K562 (cell line): ENCODE data around the gene HLA-DOA. TPM values are rescaled to one million over a fixed set of nuclear protein-coding genes. Genes with fewer than 3 reads are reported as not detected.

Experiments used
- BCL6 ChIP-seq: fragments of 250-450 bp; sonication (Bioruptor Pico); IDR thresholded peaks from 2 replicates; pipeline ENCODE4 v1.4.0; 2020
- CBX2 ChIP-seq: fragments of 200-600 bp; sonication (generic); IDR thresholded peaks from one replicate; pipeline ENCODE4 v1.6.1; 2012; ENCODE audit warnings: mild to moderate bottlenecking, low read length, inconsistent platforms; ENCODE audit not compliant: insufficient read depth, poor library complexity, severe bottlenecking
- CBX5 ChIP-seq: IDR thresholded peaks from 2 replicates; pipeline ENCODE4 v1.6.1; 2014; ENCODE audit warnings: low read depth, borderline replicate concordance
- CBX8 ChIP-seq: fragments of 200-600 bp; sonication (generic); IDR thresholded peaks from 2 replicates; pipeline ENCODE4 v1.6.1; 2012; ENCODE audit warnings: borderline replicate concordance, mixed run types, low read depth, mild to moderate bottlenecking, moderate library complexity, mixed read lengths, low read length, control low read depth, inconsistent platforms; ENCODE audit not compliant: poor library complexity, severe bottlenecking; ENCODE audit errors: extremely low read depth
- CTBP1 ChIP-seq: fragments of 450-650 bp; IDR thresholded peaks from 2 replicates; pipeline ENCODE4 v1.6.1; 2016; ENCODE audit warnings: borderline replicate concordance
- ELF4 ChIP-seq: fragments of 450-650 bp; formaldehyde crosslinking; IDR thresholded peaks from 2 replicates; pipeline ENCODE4 v1.4.0; 2022; ENCODE audit warnings: missing genetic modification characterization
- ESRRA ChIP-seq: fragments of 450-650 bp; IDR thresholded peaks from 2 replicates; pipeline ENCODE4 v1.6.1; 2014; ENCODE audit warnings: low read depth, mild to moderate bottlenecking, moderate library complexity, borderline replicate concordance
- FOXP1 ChIP-seq: sonication (generic); formaldehyde crosslinking; IDR thresholded peaks from 2 replicates; pipeline ENCODE4 v1.8.0; 2022; ENCODE audit warnings: mild to moderate bottlenecking, missing genetic modification reagents
- GABPB1 ChIP-seq: sonication (generic); formaldehyde crosslinking; IDR thresholded peaks from 2 replicates; pipeline ENCODE4 v1.8.0; 2022; ENCODE audit warnings: mild to moderate bottlenecking, missing genetic modification reagents
- HDGF ChIP-seq: fragments of 450-650 bp; IDR thresholded peaks from 2 replicates; pipeline ENCODE4 v1.6.1; 2016
- HIVEP1 ChIP-seq: fragments of 250-450 bp; sonication (Bioruptor Pico); IDR thresholded peaks from 2 replicates; pipeline ENCODE4 v1.4.0; 2020; ENCODE audit warnings: mild to moderate bottlenecking
- MCM5 ChIP-seq: fragments of 450-650 bp; IDR thresholded peaks from 2 replicates; pipeline ENCODE4 v1.6.1; 2016; ENCODE audit warnings: low read depth
- MEF2D ChIP-seq: conservative IDR thresholded peaks from 2 replicates; pipeline ENCODE4 v1.6.1; 2016; ENCODE audit warnings: low read depth, missing genetic modification characterization, missing compliant biosample characterization
- NR2C1 ChIP-seq, 2 experiments: fragments of 450-650 bp; IDR thresholded peaks; 2 replicates each; pipeline ENCODE4 v1.6.1; 2017; ENCODE audit warnings: mild to moderate bottlenecking in 2 of 2, antibody characterized with exemption in 1 of 2, inconsistent platforms in 1 of 2, missing compliant biosample characterization in 1 of 2, missing genetic modification characterization in 1 of 2
- NRF1 ChIP-seq, 2 experiments: fragments of 450-650 bp; IDR thresholded peaks in 1 of 2; conservative IDR thresholded peaks in 1 of 2; 2 replicates each; pipeline ENCODE4 v1.6.1; 2014; ENCODE audit warnings: mild to moderate bottlenecking in 2 of 2
- RBM39 ChIP-seq: fragments of 200-400 bp; formaldehyde crosslinking; optimal IDR thresholded peaks from 2 replicates; pipeline ENCODE3; 2018; ENCODE audit warnings: low read depth, low read length
- SAFB ChIP-seq: fragments of 200-400 bp; formaldehyde crosslinking; IDR thresholded peaks from 2 replicates; pipeline ENCODE4 v1.6.1; 2017; ENCODE audit warnings: low read depth, low read length, borderline replicate concordance
- THAP7 ChIP-seq: fragments of 250-450 bp; sonication (Bioruptor Pico); IDR thresholded peaks from 2 replicates; pipeline ENCODE4 v1.5.0; 2021
- TSC22D4 ChIP-seq: fragments of 450-650 bp; IDR thresholded peaks from 2 replicates; pipeline ENCODE4 v1.6.1; 2016; ENCODE audit warnings: missing genetic modification characterization, missing biosample characterization, control low read depth
- XRCC4 ChIP-seq: IDR thresholded peaks from one replicate; pipeline ENCODE4 v1.6.1; 2011; ENCODE audit not compliant: insufficient read depth, insufficient read length; ENCODE audit errors: extremely low read depth
- ZBTB7A ChIP-seq: IDR thresholded peaks from 2 replicates; pipeline ENCODE4 v1.6.1; 2011; ENCODE audit warnings: low read depth, mild to moderate bottlenecking, low read length, moderate library complexity, borderline replicate concordance; ENCODE audit not compliant: control insufficient read depth
- ZNF174 ChIP-seq: fragments of 250-450 bp; sonication (Bioruptor Pico); IDR thresholded peaks from 2 replicates; pipeline ENCODE4 v1.4.0; 2020; ENCODE audit warnings: mild to moderate bottlenecking
- ZNF197 ChIP-seq: fragments of 200-800 bp; sonication (Bioruptor generic); IDR thresholded peaks from 2 replicates; pipeline ENCODE4 v1.6.1; 2016; ENCODE audit warnings: low read depth, missing genetic modification characterization, missing compliant biosample characterization
- ZNF212 ChIP-seq: fragments of 450-650 bp; formaldehyde crosslinking; IDR thresholded peaks from 2 replicates; pipeline ENCODE4 v1.4.0; 2020; ENCODE audit warnings: mild to moderate bottlenecking
- ZNF239 ChIP-seq: fragments of 250-450 bp; sonication (Bioruptor Pico); IDR thresholded peaks from 2 replicates; pipeline ENCODE4 v1.4.0; 2020; ENCODE audit warnings: mild to moderate bottlenecking
- ZNF655 ChIP-seq: fragments of 250-450 bp; sonication (Bioruptor Pico); IDR thresholded peaks from 2 replicates; pipeline ENCODE4 v1.5.0; 2021
- ZNF764 ChIP-seq: fragments of 250-450 bp; sonication (Bioruptor Pico); IDR thresholded peaks from 2 replicates; pipeline ENCODE4 v1.4.0; 2020; ENCODE audit warnings: low read depth, mild to moderate bottlenecking, moderate library complexity
- polyA plus RNA-seq, 8 experiments: library from polyadenylated mRNA; depleted of rRNA in 4 of 8; stranded (reverse) in 5 of 8; unstranded in 3 of 8; fragments of >200 nt; fragmentation: Nextera tagmentation in 2 of 8; fragmentation: Illumina TruSeq in 1 of 8; extraction: Ambion mirVana in 2 of 8; extraction: Trizol in 1 of 8; gene quantifications; 2 replicates each; pipeline versions ENCODE4 v1.2.1 to v1.2.3, GENCODE V29; 2011 to 2014; ENCODE audit warnings: inconsistent platforms in 1 of 8, missing spikeins in 1 of 8
- total RNA-seq, 7 experiments: library from RNA; depleted of rRNA in 6 of 7; stranded (reverse); fragments of >200 nt in 6 of 7; fragmentation: Illumina TruSeq in 2 of 7; extraction: Trizol in 2 of 7; gene quantifications; 2 replicates each; pipeline versions ENCODE4 v1.2.1 to v1.2.3, GENCODE V29; 2011 to 2021; ENCODE audit warnings: low replicate concordance in 1 of 7

Gene HLA-DOA
- total and polyA plus RNA-seq, 9 of the 15 experiments (the other 6 are each of a cell fraction or from before 2014, with no cell fraction given), result 0.07 TPM; not detected in 8

DNA sequence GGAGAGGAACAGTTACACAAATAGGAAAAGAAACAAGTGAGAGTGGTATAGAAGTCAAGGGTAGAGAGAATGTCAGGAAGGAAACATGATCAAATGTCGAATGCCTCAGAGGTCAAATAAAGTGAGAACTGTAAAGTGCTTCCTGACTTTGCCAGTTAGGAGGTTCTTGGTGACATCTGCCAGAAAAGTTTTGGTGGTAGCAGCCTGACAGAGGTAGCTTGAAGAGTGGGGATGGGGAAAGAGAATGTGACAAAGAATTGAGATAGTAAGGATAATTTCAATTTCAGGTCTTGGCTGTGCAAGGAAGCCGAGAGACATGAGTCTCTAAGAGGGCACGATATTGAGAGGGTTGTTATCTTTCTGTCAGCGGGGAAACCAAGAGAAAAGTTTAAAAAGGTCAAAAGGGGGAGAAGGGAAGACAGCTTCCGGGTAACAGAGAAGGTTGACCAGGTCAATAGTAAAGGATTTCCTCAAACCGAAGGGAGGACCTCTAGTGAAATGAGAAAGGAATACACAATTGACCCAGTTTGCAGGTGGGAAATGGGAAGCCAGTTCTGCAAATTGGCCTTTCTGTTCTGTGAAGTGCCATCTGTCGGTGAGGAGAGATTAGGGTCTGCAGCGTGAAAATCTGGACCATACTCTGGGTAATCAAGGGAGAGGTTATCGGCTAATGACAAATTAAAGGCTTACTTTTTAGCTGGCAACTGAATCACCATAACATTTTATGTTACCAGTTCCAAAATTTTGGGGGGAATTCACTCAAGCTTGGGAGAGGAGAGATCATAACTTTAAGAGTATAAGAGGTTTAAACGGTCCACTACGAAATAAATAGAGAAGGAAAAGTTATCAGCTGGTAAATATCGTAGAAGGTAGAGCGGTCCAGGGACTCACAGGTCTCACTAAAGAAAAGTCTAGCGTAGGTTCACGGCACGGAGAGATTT, 42.0 kb downstream of the HLA-DOA start (continued):
- TF ChIP-seq RBM39 (no peak), NR2C1 (IDR thresholded peaks at IDR 0.05) (no peak), NR2C1 (tag; IDR thresholded peaks at IDR 0.05) (peak; percentile 97), NRF1 (conservative IDR thresholded peaks at IDR 0.05 in 1 of 2, IDR thresholded peaks at IDR 0.05 in 1 of 2) (no peak), SAFB (no peak), ZNF764 (no peak), MEF2D (peak; percentile 53; the same call in 1 of the 2 replicates), HIVEP1 (CRISPR knock-in tag) (no peak), ZNF239 (CRISPR knock-in tag) (no peak), ZNF197 (CRISPR knock-in tag) (no peak), ZNF212 (CRISPR knock-in tag) (no peak), CBX2 (no peak), THAP7 (no peak), MCM5 (no peak), XRCC4 (no peak), BCL6 (no peak), ELF4 (CRISPR knock-in tag) (0 out of 2 replicates have a peak, but pooled peaks have one; percentile 63), ZBTB7A (peak; percentile 56; the same call in 1 of the 2 replicates), ZNF655 (CRISPR knock-in tag) (no peak), CBX5 (0 out of 2 replicates have a peak, but pooled peaks have one; percentile 8), ESRRA (peak; percentile 91), CBX8 (no peak), ZNF174 (CRISPR knock-in tag) (no peak), CTBP1 (no peak), FOXP1 (CRISPR knock-in tag) (peak; percentile 5; the same call in 1 of the 2 replicates), HDGF (peak; percentile 77; the same call in 1 of the 2 replicates), TSC22D4 (tag) (no peak), GABPB1 (CRISPR knock-in tag) (no peak)
